Measurements from ENCODE around the gene DDB1.
A peak's percentile ranks its signal among the peaks of the same experiment; 100 is the strongest.

The DDB1 gene

GRCh38 chr11:61292356-61292755 lies 40.5 kb downstream of the DDB1 start:
- no peak for DNase-seq (ENCODE audit: extremely low spot score)
- POLR2A ChIA-PET, result no interaction called here
- TF ChIP-seq FOXA1 (IDR thresholded peaks at IDR 0.05), result no peak
- no peak for TF ChIP-seq LEF1 (IDR thresholded peaks at IDR 0.05; ENCODE audit: borderline replicate concordance)
- TF ChIP-seq CTBP1 (IDR thresholded peaks at IDR 0.05; ENCODE audit: borderline replicate concordance), result no peak
- no peak for TF ChIP-seq NFRKB (IDR thresholded peaks at IDR 0.05)
- no peak for TF ChIP-seq ZNF384 (IDR thresholded peaks at IDR 0.05)
- no peak for TF ChIP-seq L3MBTL2 (conservative IDR thresholded peaks at IDR 0.05)
- no peak for TF ChIP-seq ELF4 (IDR thresholded peaks at IDR 0.05)
- no peak for TF ChIP-seq HDGF (IDR thresholded peaks at IDR 0.05; ENCODE audit: borderline replicate concordance)
- no peak for TF ChIP-seq FOXM1 (IDR thresholded peaks at IDR 0.05; ENCODE audit: borderline replicate concordance)
- TF ChIP-seq FOXK2 (IDR thresholded peaks at IDR 0.05), result no peak
- no peak for TF ChIP-seq SP1 (IDR thresholded peaks at IDR 0.05)
- TF ChIP-seq PKNOX1 (IDR thresholded peaks at IDR 0.05), result no peak
- no peak for TF ChIP-seq BHLHE40 (IDR thresholded peaks at IDR 0.05; ENCODE audit: borderline replicate concordance)
- no peak for TF ChIP-seq SUZ12 (IDR thresholded peaks at IDR 0.05)
- no peak for TF ChIP-seq TARDBP (IDR thresholded peaks at IDR 0.05)
- TF ChIP-seq ARNT (IDR thresholded peaks at IDR 0.05), result no peak
- CTCF ChIA-PET, result no interaction called here

GRCh38 chr11:61290905-61291690 lies 41.8 kb downstream of the DDB1 start:
- no peak for DNase-seq (ENCODE audit: extremely low spot score)
- TF ChIP-seq FOXA1 (IDR thresholded peaks at IDR 0.05) (no peak), FOXM1 (IDR thresholded peaks at IDR 0.05; ENCODE audit: borderline replicate concordance) (no peak), L3MBTL2 (conservative IDR thresholded peaks at IDR 0.05) (no peak), NFRKB (IDR thresholded peaks at IDR 0.05) (no peak), ELF4 (IDR thresholded peaks at IDR 0.05) (no peak), HDGF (IDR thresholded peaks at IDR 0.05; ENCODE audit: borderline replicate concordance) (no peak), CTBP1 (IDR thresholded peaks at IDR 0.05; ENCODE audit: borderline replicate concordance) (no peak), ARNT (IDR thresholded peaks at IDR 0.05) (no peak), ZNF384 (IDR thresholded peaks at IDR 0.05) (no peak), TARDBP (IDR thresholded peaks at IDR 0.05) (no peak), SP1 (IDR thresholded peaks at IDR 0.05) (no peak)
- ChIA-PET CTCF (no interaction called here), POLR2A (no interaction called here)

- no peak for DNase-seq (ENCODE audit: extremely low spot score)
- TF ChIP-seq CTBP1 (IDR thresholded peaks at IDR 0.05; ENCODE audit: borderline replicate concordance) (no peak), NFRKB (IDR thresholded peaks at IDR 0.05) (no peak), TARDBP (IDR thresholded peaks at IDR 0.05) (no peak), HDGF (IDR thresholded peaks at IDR 0.05; ENCODE audit: borderline replicate concordance) (no peak), ELF4 (IDR thresholded peaks at IDR 0.05) (no peak), FOXK2 (IDR thresholded peaks at IDR 0.05) (no peak), SUZ12 (IDR thresholded peaks at IDR 0.05) (no peak), BHLHE40 (IDR thresholded peaks at IDR 0.05; ENCODE audit: borderline replicate concordance) (no peak), LEF1 (IDR thresholded peaks at IDR 0.05; ENCODE audit: borderline replicate concordance) (no peak), SP1 (IDR thresholded peaks at IDR 0.05) (no peak), ARNT (IDR thresholded peaks at IDR 0.05) (no peak), FOXM1 (IDR thresholded peaks at IDR 0.05; ENCODE audit: borderline replicate concordance) (no peak), ZNF384 (IDR thresholded peaks at IDR 0.05) (no peak)
- ChIA-PET CTCF (no interaction called here), POLR2A (no interaction called here)
Measured at GRCh38 chr11:61287338-61287977, 45.4 kb downstream of the DDB1 start.

- POLR2A ChIA-PET, result no interaction called here
- CTCF ChIA-PET, result no interaction called here
- TF ChIP-seq ELF4 (IDR thresholded peaks at IDR 0.05) (no peak), ZNF384 (IDR thresholded peaks at IDR 0.05) (no peak), LEF1 (IDR thresholded peaks at IDR 0.05; ENCODE audit: borderline replicate concordance) (no peak), SUZ12 (IDR thresholded peaks at IDR 0.05) (no peak), SP1 (IDR thresholded peaks at IDR 0.05) (no peak), ARNT (IDR thresholded peaks at IDR 0.05) (no peak)
- DNase-seq (ENCODE audit: extremely low spot score), result no peak
Measured at GRCh38 chr11:61283613-61284012, 49.3 kb downstream of the DDB1 start.

GRCh38 chr11:61281581-61282250 lies 51.2 kb downstream of the DDB1 start:
- ChIA-PET POLR2A (interaction anchor here (0.8 to 1.5 kb wide), 3 partner anchors 11 to 80 kb away, joined by 3 to 5 read pairs (median 4); partner anchors contain the start of genes CYB561A3 and TMEM138), CTCF (interaction anchor here (0.6 to 1.7 kb wide), 3 partner anchors 54 to 151 kb away, joined by 3 read pairs; no protein-coding TSS in a partner anchor)
- DNase-seq (ENCODE audit: extremely low spot score), result peak; percentile 97
- no peak for TF ChIP-seq TARDBP (IDR thresholded peaks at IDR 0.05)
- TF ChIP-seq SP1 (IDR thresholded peaks at IDR 0.05), result peak; percentile 97

- CTCF ChIA-PET, result interaction anchor here (0.6 to 1.7 kb wide), 2 partner anchors 55 to 150 kb away, joined by 3 read pairs; no protein-coding TSS in a partner anchor
- TF ChIP-seq FOXK2 (IDR thresholded peaks at IDR 0.05), result no peak
- no peak for TF ChIP-seq SP1 (IDR thresholded peaks at IDR 0.05)
- no peak for TF ChIP-seq PKNOX1 (IDR thresholded peaks at IDR 0.05)
- TF ChIP-seq CTBP1 (IDR thresholded peaks at IDR 0.05; ENCODE audit: borderline replicate concordance), result no peak
- TF ChIP-seq ARNT (IDR thresholded peaks at IDR 0.05), result no peak
- no peak for TF ChIP-seq SUZ12 (IDR thresholded peaks at IDR 0.05)
- TF ChIP-seq FOXA1 (IDR thresholded peaks at IDR 0.05), result no peak
- no peak for TF ChIP-seq HDGF (IDR thresholded peaks at IDR 0.05; ENCODE audit: borderline replicate concordance)
- no peak for TF ChIP-seq NFRKB (IDR thresholded peaks at IDR 0.05)
- TF ChIP-seq LEF1 (IDR thresholded peaks at IDR 0.05; ENCODE audit: borderline replicate concordance), result no peak
- no peak for TF ChIP-seq FOXM1 (IDR thresholded peaks at IDR 0.05; ENCODE audit: borderline replicate concordance)
- no peak for TF ChIP-seq L3MBTL2 (conservative IDR thresholded peaks at IDR 0.05)
- no peak for TF ChIP-seq BHLHE40 (IDR thresholded peaks at IDR 0.05; ENCODE audit: borderline replicate concordance)
- TF ChIP-seq ZNF384 (IDR thresholded peaks at IDR 0.05), result no peak
- TF ChIP-seq TARDBP (IDR thresholded peaks at IDR 0.05), result no peak
- POLR2A ChIA-PET, result interaction anchor here (1.2 to 1.5 kb wide), 2 partner anchors 13 to 81 kb away, joined by 4 to 5 read pairs; partner anchors contain the start of genes CYB561A3 and TMEM138
- DNase-seq (ENCODE audit: extremely low spot score), result no peak
Measured at GRCh38 chr11:61280883-61281580, 51.9 kb downstream of the DDB1 start.
